Duodenal mucosa (tissue), 2 donors: ENCODE measurements around the gene RACK1.

Experiments
- H3K27ac ChIP-seq: one replicate; pipeline ENCODE4 v1.7.0; 2013; ENCODE audit warnings: low read depth, low read length
- H3K27me3 ChIP-seq, 2 donors: one replicate each; pipeline ENCODE4 v1.7.0; 2013; ENCODE audit warnings: low read length in 2 of 2, control low read depth in 1 of 2; ENCODE audit not compliant: insufficient read depth in 2 of 2, control insufficient read depth in 1 of 2
- H3K36me3 ChIP-seq, 2 donors: one replicate each; pipeline ENCODE4 v1.7.0; 2013; ENCODE audit warnings: low read length in 2 of 2, control low read depth in 1 of 2; ENCODE audit not compliant: insufficient read depth in 2 of 2, control insufficient read depth in 1 of 2
- H3K4me1 ChIP-seq, 2 donors: one replicate each; pipeline ENCODE4 v1.7.0; 2013; ENCODE audit warnings: low read length in 2 of 2, control low read depth in 1 of 2; ENCODE audit not compliant: insufficient read depth in 2 of 2, control insufficient read depth in 1 of 2
- H3K4me3 ChIP-seq, 2 donors: one replicate each; pipeline ENCODE4 v1.7.0; 2013; ENCODE audit warnings: low read length in 2 of 2, low read depth in 1 of 2
- H3K9ac ChIP-seq, 2 donors: one replicate each; pipeline ENCODE4 v1.7.0; 2013; ENCODE audit warnings: low read length in 2 of 2, low read depth in 1 of 2
- H3K9me3 ChIP-seq, 2 donors: one replicate each; pipeline ENCODE4 v1.7.0; 2013; ENCODE audit warnings: low read length in 2 of 2, control low read depth in 1 of 2; ENCODE audit not compliant: control insufficient read depth in 1 of 2

Gene RACK1

DNA sequence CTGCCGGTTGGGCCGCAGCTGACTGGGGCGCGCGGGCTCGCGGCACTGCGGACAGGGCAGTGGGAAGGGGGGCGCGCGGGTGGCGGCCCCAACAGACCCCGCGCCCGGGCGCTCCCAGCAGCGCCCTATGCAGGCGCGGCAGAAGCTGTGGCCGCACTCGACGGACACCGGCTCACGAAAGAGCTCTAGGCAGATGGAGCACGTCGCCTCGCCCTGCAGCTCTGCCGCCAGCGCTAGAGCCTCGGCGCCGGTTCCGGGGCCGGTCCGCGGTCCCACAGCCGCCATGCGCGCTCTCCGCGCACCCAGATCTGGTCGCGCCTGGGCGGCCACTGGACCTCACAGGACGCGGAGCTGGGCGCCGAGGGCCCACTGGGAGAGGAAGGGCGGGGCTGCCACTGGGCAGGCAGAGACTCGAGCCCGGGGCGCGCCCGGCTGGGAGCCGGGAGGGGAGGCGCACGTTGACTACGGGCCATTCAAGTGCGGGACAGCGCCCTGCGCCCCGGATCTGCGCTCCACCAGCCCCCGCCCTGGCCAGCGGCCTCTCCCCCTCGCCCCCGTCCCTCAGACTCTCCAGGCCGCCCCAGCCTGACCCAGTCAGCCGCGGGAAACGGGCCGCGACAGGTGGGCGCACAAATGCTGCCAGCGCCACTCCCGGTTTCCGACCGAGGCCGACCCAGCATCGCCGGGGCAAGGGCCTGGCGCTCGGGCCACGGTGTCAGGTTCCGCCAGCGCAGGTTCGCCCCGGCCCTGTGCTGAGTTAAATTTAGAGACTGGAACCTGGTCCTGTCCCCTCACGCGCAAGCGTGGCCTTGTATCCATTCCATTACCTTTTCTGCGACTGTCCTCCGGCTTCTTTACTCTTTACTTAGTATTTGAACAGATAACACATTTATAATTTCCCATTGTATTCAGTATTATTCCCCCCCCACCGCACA lies 38.6 kb downstream of the RACK1 start, which contains the start of gene TRIM7:
TSS of gene TRIM7 (minus strand) at position 371 of the 935 bp plus-strand sequence. CDS start at position 285, 86 bp downstream.
- Histone ChIP-seq H3K27me3 (peaks cover 18 to 31% of the 10 kb centered on the region in 2 donors), H3K36me3 (no peaks in the 10 kb centered on the region), H3K4me3 (peak within 1 kb of the TSS; percentile 60 to 67), H3K9me3 (no peaks in the 10 kb centered on the region), H3K4me1 (peaks cover 20 to 22% of the 10 kb centered on the region in 2 donors), H3K9ac (peak within 1 kb of the TSS in 1 of 2 donors; percentile 13), H3K27ac (no peak within 1 kb of the TSS)

DNA sequence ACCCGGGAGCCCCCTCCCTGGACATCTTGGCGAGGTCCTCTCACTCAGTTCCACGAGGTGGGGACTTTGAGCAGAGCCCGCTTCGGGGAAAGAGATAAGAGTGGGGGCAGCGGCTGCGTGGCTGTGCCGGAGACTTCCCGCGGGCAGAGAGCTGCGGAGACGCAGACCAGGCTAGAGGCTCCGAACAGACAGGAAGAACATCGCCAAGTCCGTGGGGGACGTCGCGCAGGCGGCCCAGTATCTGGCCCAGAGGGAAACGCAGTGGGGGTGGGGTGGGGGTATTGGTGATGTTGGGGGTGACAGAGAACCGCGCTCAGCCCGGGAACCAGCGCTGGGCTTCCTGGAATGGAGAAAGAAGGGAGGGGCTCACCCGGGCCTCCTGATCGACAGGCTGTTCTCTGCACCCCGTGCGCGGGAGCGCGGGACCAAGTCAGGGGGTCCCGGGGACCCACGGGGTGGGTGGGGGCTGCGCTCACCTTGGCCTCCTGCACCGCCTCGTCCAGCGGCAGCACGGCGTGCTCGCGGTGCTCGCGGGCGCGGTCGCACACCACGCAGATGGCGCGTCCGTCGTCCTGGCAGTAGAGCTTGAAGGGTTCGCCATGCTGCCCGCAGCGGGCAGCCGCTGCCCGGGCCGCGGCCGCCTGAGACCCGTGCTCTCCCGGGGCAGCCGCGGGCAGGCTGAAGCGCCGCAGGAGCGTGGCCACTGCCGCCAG lies 39.4 kb downstream of the RACK1 start:
- no peaks in the 10 kb centered on the region for H3K36me3 ChIP-seq
- H3K4me1 ChIP-seq = peaks cover 20 to 22% of the 10 kb centered on the region in 2 donors
- H3K9me3 ChIP-seq = no peaks in the 10 kb centered on the region
- H3K27me3 ChIP-seq = peaks cover 18 to 31% of the 10 kb centered on the region in 2 donors
- peak overlapping the region; percentile 60 to 67 for H3K4me3 ChIP-seq
- no peak overlapping the region for H3K9ac ChIP-seq
- no peak overlapping the region for H3K27ac ChIP-seq

DNA sequence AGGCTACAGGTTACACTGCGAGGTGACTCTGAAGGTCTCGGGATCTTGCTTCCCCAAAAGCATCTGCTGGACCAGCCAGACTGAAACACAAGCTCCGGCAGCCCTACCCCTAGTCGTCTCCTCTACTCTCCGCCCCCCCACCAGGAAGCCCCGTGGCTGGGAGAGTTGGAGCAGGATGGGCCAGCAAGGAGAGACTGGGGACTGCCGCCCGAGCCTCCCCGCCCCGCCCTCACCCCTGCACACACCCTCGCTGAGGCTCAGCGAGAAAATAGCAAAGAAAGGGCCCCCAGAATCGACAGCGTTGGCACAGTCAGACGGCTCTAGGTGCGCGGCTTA lies 40.0 kb downstream of the RACK1 start:
- peak overlapping the region; percentile 60 to 67 for H3K4me3 ChIP-seq
- H3K9ac ChIP-seq = no peak overlapping the region
- no peaks in the 10 kb centered on the region for H3K9me3 ChIP-seq
- peaks cover 20 to 22% of the 10 kb centered on the region in 2 donors for H3K4me1 ChIP-seq
- H3K27ac ChIP-seq = no peak overlapping the region
- no peaks in the 10 kb centered on the region for H3K36me3 ChIP-seq
- peaks cover 18 to 31% of the 10 kb centered on the region in 2 donors for H3K27me3 ChIP-seq

DNA sequence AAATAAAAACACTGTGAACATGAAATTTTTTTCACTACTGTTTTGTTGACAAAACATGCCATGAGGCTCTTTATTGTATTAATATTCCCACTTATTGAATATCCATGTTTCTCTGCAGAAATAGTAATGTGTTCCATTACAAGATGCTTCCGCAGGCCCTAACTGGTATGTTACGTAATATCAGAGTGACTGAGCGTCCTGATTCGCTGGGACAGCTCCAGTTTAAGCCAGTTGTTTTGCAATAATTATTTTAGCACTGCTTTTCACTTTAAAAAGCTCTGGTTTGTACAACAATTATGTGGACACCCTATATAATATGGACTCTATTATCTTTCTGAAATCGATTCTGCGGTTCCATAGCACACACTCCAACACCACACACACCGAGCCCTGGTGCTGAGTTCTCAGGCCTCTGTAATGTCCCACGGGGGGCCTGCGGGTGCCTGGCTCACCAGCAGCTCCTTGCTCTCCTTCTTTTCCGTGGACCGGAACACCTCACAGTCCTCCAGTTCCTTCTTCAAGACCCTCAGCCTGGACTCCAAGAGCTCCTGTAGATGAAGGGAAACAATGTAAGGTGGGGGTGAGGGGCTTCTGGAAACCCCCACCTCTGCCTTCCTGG lies 40.5 kb downstream of the RACK1 start:
- Histone ChIP-seq H3K4me3 (no peak overlapping the region), H3K36me3 (no peaks in the 10 kb centered on the region), H3K4me1 (peaks cover 20 to 22% of the 10 kb centered on the region in 2 donors), H3K27me3 (peaks cover 18 to 31% of the 10 kb centered on the region in 2 donors), H3K27ac (no peak overlapping the region), H3K9ac (no peak overlapping the region), H3K9me3 (no peaks in the 10 kb centered on the region)

DNA sequence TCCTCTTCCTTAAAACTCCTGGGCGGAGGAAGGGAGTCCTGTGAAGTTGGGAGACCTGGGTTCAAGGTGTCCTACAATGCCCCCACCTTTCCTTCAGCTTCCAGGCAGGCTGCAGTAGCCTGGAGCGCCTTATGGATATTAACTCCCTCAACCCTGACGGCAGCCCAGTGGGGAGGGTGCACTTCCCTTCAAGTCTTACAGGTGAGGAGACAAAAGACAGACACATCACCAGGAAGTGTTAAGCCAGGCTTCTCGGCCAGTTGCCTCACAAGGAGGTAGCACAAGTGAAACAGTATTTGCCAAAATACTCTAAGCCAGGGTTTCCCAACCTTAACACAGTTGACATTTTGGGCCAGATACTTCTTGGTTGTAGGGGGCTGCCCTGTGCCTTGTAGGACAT lies 42.9 kb downstream of the RACK1 start:
- no peak overlapping the region for H3K27ac ChIP-seq
- H3K36me3 ChIP-seq = no peaks in the 10 kb centered on the region
- peaks cover 16 to 26% of the 10 kb centered on the region in 2 donors for H3K27me3 ChIP-seq
- H3K9ac ChIP-seq = no peak overlapping the region
- peaks cover 10 to 14% of the 10 kb centered on the region in 2 donors for H3K4me1 ChIP-seq
- H3K9me3 ChIP-seq = no peaks in the 10 kb centered on the region
- no peak overlapping the region for H3K4me3 ChIP-seq

DNA sequence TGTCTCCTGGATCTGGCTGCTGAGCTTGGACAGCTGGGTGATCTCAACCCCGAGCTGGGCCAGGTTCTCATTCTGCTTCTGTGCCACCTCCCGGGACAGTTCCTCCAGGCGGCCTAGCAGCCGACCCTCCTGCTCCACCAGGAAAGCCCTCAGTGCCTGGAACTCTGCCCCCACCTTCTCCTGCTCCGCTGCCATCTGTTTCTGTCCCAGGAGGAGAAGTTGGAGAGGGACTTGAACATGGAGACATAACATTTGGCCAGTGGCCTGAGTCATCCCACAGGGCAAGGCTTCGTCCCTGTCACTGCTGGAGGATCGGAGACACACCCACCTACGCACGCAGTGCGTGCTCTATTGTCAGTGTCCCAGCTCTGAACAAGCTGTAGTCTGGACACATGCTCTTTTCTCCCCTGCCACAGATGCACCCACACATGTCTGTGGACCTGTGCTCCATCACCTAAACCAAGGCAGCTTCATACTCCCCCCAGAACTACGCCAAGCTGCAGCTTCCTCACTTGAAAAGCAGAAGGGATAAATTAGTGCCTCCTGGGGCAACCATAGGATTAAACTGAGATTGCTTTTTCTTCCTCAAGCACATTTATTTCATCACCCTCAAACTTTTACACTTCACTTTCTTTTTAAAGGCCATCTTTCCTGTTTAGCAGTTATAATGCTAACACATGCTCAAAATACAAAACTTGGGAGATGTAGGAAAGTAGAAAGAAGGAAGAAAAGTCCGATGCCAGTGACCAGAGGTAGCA lies 43.6 kb downstream of the RACK1 start:
- peaks cover 5 to 9% of the 10 kb centered on the region in 2 donors for H3K4me1 ChIP-seq
- H3K36me3 ChIP-seq = no peaks in the 10 kb centered on the region
- no peak overlapping the region for H3K4me3 ChIP-seq
- H3K27ac ChIP-seq = no peak overlapping the region
- H3K27me3 ChIP-seq = peaks cover 11 to 18% of the 10 kb centered on the region in 2 donors
- H3K9me3 ChIP-seq = no peaks in the 10 kb centered on the region
- no peak overlapping the region for H3K9ac ChIP-seq

DNA sequence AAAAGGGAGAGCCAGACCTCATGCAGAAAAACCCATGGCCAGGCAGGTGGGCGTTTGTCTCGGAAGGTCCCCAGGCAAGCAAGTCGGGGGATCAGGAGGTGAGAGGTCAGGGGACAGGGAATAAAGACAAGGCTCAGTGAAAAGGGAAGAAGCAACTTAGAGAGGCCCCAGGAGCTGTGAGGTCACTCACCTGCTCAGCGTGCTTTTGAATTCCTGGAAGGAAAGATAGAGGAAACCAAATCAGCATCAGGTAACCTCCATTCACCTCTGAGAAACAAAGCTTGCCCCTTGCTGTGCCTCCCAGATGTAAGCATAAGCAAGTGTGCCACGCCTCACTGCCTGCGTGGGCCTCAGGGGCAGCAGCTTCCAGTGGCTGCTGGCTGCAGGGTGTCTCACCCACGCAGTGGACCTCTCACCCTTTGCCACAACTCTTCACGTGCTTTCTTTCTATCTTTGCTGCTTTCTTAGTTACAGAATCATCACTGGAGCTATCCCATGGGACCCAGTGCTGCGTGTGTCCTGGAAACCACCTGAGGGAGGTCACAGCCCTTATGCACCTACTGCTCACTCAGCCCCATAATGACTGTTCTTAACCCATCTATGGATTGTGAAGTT lies 44.7 kb downstream of the RACK1 start:
- H3K4me1 ChIP-seq = peaks cover 3 to 7% of the 10 kb centered on the region in 2 donors
- H3K4me3 ChIP-seq = no peak overlapping the region
- no peaks in the 10 kb centered on the region for H3K9me3 ChIP-seq
- H3K9ac ChIP-seq = no peak overlapping the region
- H3K27ac ChIP-seq = no peak overlapping the region
- no peaks in the 10 kb centered on the region for H3K36me3 ChIP-seq
- peaks cover 11 to 13% of the 10 kb centered on the region in 2 donors for H3K27me3 ChIP-seq

DNA sequence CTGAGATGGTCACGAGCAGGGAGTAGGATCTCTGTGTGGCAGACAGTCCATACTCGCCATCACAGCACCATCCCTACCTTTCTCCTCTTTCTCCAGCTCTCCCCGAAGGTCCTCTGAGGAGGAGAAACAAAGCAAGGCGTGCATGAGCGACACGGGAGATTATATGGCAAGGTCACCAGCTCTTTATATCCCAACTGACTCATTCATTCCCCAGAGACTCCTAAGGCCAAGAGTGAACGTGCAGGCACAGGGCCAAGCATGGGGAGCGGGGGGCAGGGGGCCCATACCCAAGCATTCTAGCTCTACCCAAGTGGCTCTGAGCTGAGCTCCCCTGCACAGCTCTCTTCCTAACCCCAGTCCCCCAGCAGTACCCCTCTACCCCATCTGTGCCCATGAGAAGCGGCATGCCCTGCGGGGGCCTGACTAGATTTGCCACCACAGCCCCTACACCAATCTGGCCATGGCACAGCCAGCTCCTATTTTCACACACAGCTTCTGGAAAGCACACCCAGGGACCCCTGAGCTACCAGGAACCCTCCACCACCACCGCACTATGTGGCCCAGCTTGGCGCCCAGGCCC lies 45.5 kb downstream of the RACK1 start:
- Histone ChIP-seq H3K9ac (no peak overlapping the region), H3K4me3 (no peak overlapping the region), H3K4me1 (peaks cover 0 to 5% of the 10 kb centered on the region in 2 donors), H3K27me3 (peaks cover 5 to 6% of the 10 kb centered on the region in 2 donors), H3K9me3 (no peaks in the 10 kb centered on the region), H3K36me3 (no peaks in the 10 kb centered on the region), H3K27ac (no peak overlapping the region)

DNA sequence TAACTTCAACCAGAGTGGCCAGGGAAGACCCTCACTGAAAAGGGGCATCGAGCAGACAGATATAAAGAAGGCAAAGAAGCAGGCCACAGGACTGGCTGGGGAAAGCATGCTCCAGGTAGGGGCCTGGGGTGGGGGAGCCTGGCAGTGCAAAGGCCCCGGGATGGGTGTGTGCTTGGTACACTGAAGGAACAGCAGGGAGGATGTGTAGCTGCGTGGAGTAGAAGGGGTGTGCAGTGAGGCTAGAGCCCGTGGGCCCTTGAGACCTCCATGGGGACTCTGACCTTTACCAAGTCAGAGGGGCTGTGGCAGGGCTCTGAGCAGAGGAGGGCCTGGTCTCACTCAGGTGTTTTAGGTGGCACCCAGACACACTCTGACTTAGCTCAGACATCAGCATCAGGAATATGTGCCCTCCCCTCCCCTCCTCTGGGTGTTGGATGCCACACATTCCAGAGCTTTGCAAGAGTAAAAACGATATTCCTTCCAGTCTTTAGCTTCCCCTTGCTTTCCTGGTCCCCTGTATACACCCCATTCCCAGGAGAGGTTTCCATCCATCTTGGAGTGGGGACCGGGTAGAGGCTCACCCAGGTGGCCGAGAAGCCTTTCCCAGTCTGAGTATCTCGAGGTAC lies 46.3 kb downstream of the RACK1 start:
- no peak overlapping the region for H3K4me3 ChIP-seq
- peaks cover 0 to 4% of the 10 kb centered on the region in 2 donors for H3K27me3 ChIP-seq
- H3K9ac ChIP-seq = no peak overlapping the region
- H3K9me3 ChIP-seq = no peaks in the 10 kb centered on the region
- H3K36me3 ChIP-seq = no peaks in the 10 kb centered on the region
- peaks cover 5% of the 10 kb centered on the region in 2 donors for H3K4me1 ChIP-seq
- H3K27ac ChIP-seq = no peak overlapping the region
